Stimulated activated CD4-positive, alpha-beta T cell treated with anti-CD3 and anti-CD28 coated beads, Interleukin-4, amount 100 ng/mL, for 1 hour (primary cell): Measurements from ENCODE around the gene HPN.
"Not testable (repeated sequence)": the region's sequence is repeated elsewhere in the genome, so short reads cannot be mapped to it uniquely, and the experiment has no call there.

Source experiments
- DNase-seq: peaks from one replicate; pipeline ENCODE4 v3.0.0-alpha.2; 2020

The HPN gene

GRCh38 chr19:35028600-35028885, 13.0 kb upstream of the HPN start:
- not testable (repeated sequence) for DNase-seq

GRCh38 chr19:35029275-35029736, 12.2 kb upstream of the HPN start:
- not testable (repeated sequence) for DNase-seq

- no peak for DNase-seq
Measured at GRCh38 chr19:35029737-35030256, 11.7 kb upstream of the HPN start.

GRCh38 chr19:35030257-35031071, 11.1 kb upstream of the HPN start, which contains the start of gene SCN1B:
TSS of gene SCN1B (plus strand) at chr19:35030470. CDS start at chr19:35030821, 351 bp downstream.
- peak; percentile 75 for DNase-seq

GRCh38 chr19:35031072-35031881, 10.2 kb upstream of the HPN start:
- no peak for DNase-seq

- no peak for DNase-seq
Measured at GRCh38 chr19:35032356-35032865, 9.1 kb upstream of the HPN start.

- no peak for DNase-seq
Measured at GRCh38 chr19:35033067-35034004, 8.2 kb upstream of the HPN start.

- no peak for DNase-seq
Measured at GRCh38 chr19:35034005-35034502, 7.5 kb upstream of the HPN start.

GRCh38 chr19:35034588-35035382, 6.7 kb upstream of the HPN start:
- DNase-seq, result no peak

- DNase-seq, result no peak
Measured at GRCh38 chr19:35037716-35038622, 3.6 kb upstream of the HPN start.

GRCh38 chr19:35038623-35039512, 2.7 kb upstream of the HPN start:
- no peak for DNase-seq

GRCh38 chr19:35039881-35040825, 1.4 kb upstream of the HPN start:
- DNase-seq, result no peak

GRCh38 chr19:35040826-35041547, 534 bp upstream of the HPN start:
- peak; percentile 45 for DNase-seq

GRCh38 chr19:35042056-35042730, 672 bp downstream of the HPN start:
- no peak for DNase-seq

- no peak for DNase-seq
Measured at GRCh38 chr19:35042954-35043604, 1.6 kb downstream of the HPN start.

- no peak for DNase-seq
Measured at GRCh38 chr19:35043906-35044305, 2.4 kb downstream of the HPN start.
